GM21381 (cell line): ENCODE measurements around the gene TMOD4.
"Not testable (repeated sequence)": the region's sequence is repeated elsewhere in the genome, so short reads cannot be mapped to it uniquely, and the experiment has no call there.

Source experiments
- ATAC-seq: cut with Tn5 transposase; IDR thresholded peaks from one replicate; pipeline ENCODE4 v1.9.1; 2021; ENCODE audit warnings: mild to moderate bottlenecking, moderate library complexity; ENCODE audit not compliant: unreplicated experiment

TMOD4 gene

GRCh38 chr1:151175863-151176262 lies at the start of gene TMOD4:
TMOD4 (minus strand) TSS chr1:151175981; CDS start chr1:151174875, 1,106 bp downstream.
- no peak for ATAC-seq

- ATAC-seq: no peak
Observed at GRCh38 chr1:151222130-151222529, 46.3 kb upstream of the TMOD4 start.

GRCh38 chr1:151221616-151222015 lies 45.8 kb upstream of the TMOD4 start:
- ATAC-seq: no peak

GRCh38 chr1:151213560-151213959 lies 37.8 kb upstream of the TMOD4 start:
- ATAC-seq: no peak

GRCh38 chr1:151211972-151212705 lies 36.4 kb upstream of the TMOD4 start:
- no peak for ATAC-seq

- ATAC-seq: no peak
Observed at GRCh38 chr1:151210830-151211229, 35.0 kb upstream of the TMOD4 start.

- not testable (repeated sequence) for ATAC-seq
Observed at GRCh38 chr1:151205381-151205965, 29.7 kb upstream of the TMOD4 start.

GRCh38 chr1:151199873-151200581 lies 24.2 kb upstream of the TMOD4 start:
- ATAC-seq: no peak

GRCh38 chr1:151198254-151199127 lies 22.7 kb upstream of the TMOD4 start, which contains the start of gene PIP5K1A:
PIP5K1A (plus strand) TSS chr1:151198552; CDS start chr1:151198997, 445 bp downstream.
- ATAC-seq: peak; percentile 82

GRCh38 chr1:151197863-151198253 lies 22.1 kb upstream of the TMOD4 start:
- ATAC-seq: no peak

GRCh38 chr1:151196292-151196800 lies 20.6 kb upstream of the TMOD4 start:
- no peak for ATAC-seq

- not testable (repeated sequence) for ATAC-seq
Observed at GRCh38 chr1:151194894-151195594, 19.3 kb upstream of the TMOD4 start.

GRCh38 chr1:151193856-151194255 lies 18.1 kb upstream of the TMOD4 start:
- ATAC-seq: no peak

GRCh38 chr1:151193304-151193703 lies 17.5 kb upstream of the TMOD4 start:
- no peak for ATAC-seq

GRCh38 chr1:151192047-151192446 lies 16.3 kb upstream of the TMOD4 start:
- no peak for ATAC-seq

GRCh38 chr1:151189637-151190445 lies 14.1 kb upstream of the TMOD4 start, which contains the start of gene VPS72:
VPS72 (minus strand) TSS chr1:151190197; CDS start chr1:151190121, 76 bp downstream.
- peak; percentile 87 for ATAC-seq

- not testable (repeated sequence) for ATAC-seq
Observed at GRCh38 chr1:151188667-151189066, 12.9 kb upstream of the TMOD4 start.

GRCh38 chr1:151187205-151187604 lies 11.4 kb upstream of the TMOD4 start:
- no peak for ATAC-seq

GRCh38 chr1:151184211-151184610 lies 8.4 kb upstream of the TMOD4 start:
- ATAC-seq: no peak
